GM23338 (cell line): Measurements from ENCODE around the gene KSR2. TPM values are rescaled to one million over a fixed set of nuclear protein-coding genes. Genes with fewer than 3 reads are reported as not detected.

ENCODE experiments used
- ATAC-seq: fragments of 200-7000 bp; cut with Tn5 transposase; 3 replicates; pipeline ENCODE4 v1.9.1; 2020
- DNase-seq: peaks from one replicate; pipeline ENCODE4 v3.0.0-alpha.2; 2015; ENCODE audit warnings: low spot score
- H2AFZ ChIP-seq: fragments of 200-600 bp; sonication (generic); 2 replicates; pipeline ENCODE4 v1.8.0; 2016; ENCODE audit warnings: antibody characterized with exemption, mild to moderate bottlenecking, moderate library complexity
- H3F3A ChIP-seq: fragments of 200-600 bp; sonication (generic); replicated peaks from 2 replicates; pipeline ENCODE4 v1.8.0; 2017; ENCODE audit warnings: antibody characterized with exemption, mixed run types, low read depth
- H3K27ac ChIP-seq: fragments of 200-600 bp; sonication (generic); 2 replicates; pipeline ENCODE4 v1.6.1; 2016; ENCODE audit warnings: low read depth
- H3K27me3 ChIP-seq: fragments of 200-600 bp; sonication (generic); 2 replicates; pipeline ENCODE4 v1.8.0; 2016; ENCODE audit warnings: mild to moderate bottlenecking, mixed run types, moderate library complexity; ENCODE audit not compliant: insufficient read depth
- H3K36me3 ChIP-seq: fragments of 200-600 bp; sonication (generic); 2 replicates; pipeline ENCODE4 v1.8.0; 2016; ENCODE audit warnings: mild to moderate bottlenecking; ENCODE audit not compliant: insufficient read depth
- H3K4me1 ChIP-seq: fragments of 200-600 bp; sonication (generic); 2 replicates; pipeline ENCODE4 v1.8.0; 2016; ENCODE audit warnings: mild to moderate bottlenecking, moderate library complexity; ENCODE audit not compliant: insufficient read depth
- H3K4me2 ChIP-seq: fragments of 200-600 bp; sonication (generic); 2 replicates; pipeline ENCODE4 v1.7.1; 2017; ENCODE audit warnings: mixed run types
- H3K4me3 ChIP-seq: fragments of 200-600 bp; sonication (generic); 2 replicates; pipeline ENCODE4 v1.6.1; 2016; ENCODE audit warnings: mixed run types
- H3K79me2 ChIP-seq: fragments of 200-600 bp; sonication (generic); replicated peaks from 2 replicates; pipeline ENCODE4 v1.8.0; 2017; ENCODE audit warnings: mild to moderate bottlenecking; ENCODE audit not compliant: insufficient read depth
- H3K9me2 ChIP-seq: fragments of 200-600 bp; sonication (generic); 2 replicates; pipeline ENCODE4 v1.8.0; 2017; ENCODE audit not compliant: insufficient read depth
- H4K20me1 ChIP-seq: fragments of 200-600 bp; sonication (generic); replicated peaks from 2 replicates; pipeline ENCODE4 v1.8.0; 2017; ENCODE audit warnings: mild to moderate bottlenecking; ENCODE audit not compliant: insufficient read depth
- H3K27ac Mint-ChIP-seq: 2 replicates; pipeline ENCODE4 v1.8.0; 2020; ENCODE audit warnings: inconsistent platforms, mild to moderate bottlenecking, moderate library complexity, mixed read lengths
- H3K27me3 Mint-ChIP-seq: 3 replicates; pipeline ENCODE4 v1.8.0; 2022; ENCODE audit warnings: low read depth, mild to moderate bottlenecking, moderate library complexity, mixed read lengths, inconsistent platforms; ENCODE audit not compliant: insufficient read depth, poor library complexity
- H3K36me3 Mint-ChIP-seq: 3 replicates; pipeline ENCODE4 v1.8.0; 2021; ENCODE audit warnings: low read depth, mild to moderate bottlenecking, inconsistent platforms, moderate library complexity, mixed read lengths
- H3K4me1 Mint-ChIP-seq: 3 replicates; pipeline ENCODE4 v1.8.0; 2020; ENCODE audit warnings: mild to moderate bottlenecking, inconsistent platforms, mixed read lengths
- H3K4me3 Mint-ChIP-seq: 3 replicates; pipeline ENCODE4 v1.8.0; 2021; ENCODE audit warnings: moderate library complexity, mild to moderate bottlenecking, inconsistent platforms, mixed read lengths
- H3K9me3 Mint-ChIP-seq: 3 replicates; pipeline ENCODE4 v1.8.0; 2020; ENCODE audit warnings: moderate library complexity, mild to moderate bottlenecking, inconsistent platforms, mixed read lengths
- CREB1 ChIP-seq: fragments of 250-450 bp; sonication (Bioruptor Pico); IDR thresholded peaks from 2 replicates; pipeline ENCODE4 v1.5.0; 2020; ENCODE audit warnings: low read depth, mild to moderate bottlenecking, moderate library complexity
- CTCF ChIP-seq, 2 experiments: fragments of 200-600 bp in 1 of 2; sonication (generic) in 1 of 2; conservative IDR thresholded peaks; 2 replicates each; pipeline versions ENCODE4 v1.5.1 to v1.6.1; 2016 to 2017; ENCODE audit warnings: antibody characterized with exemption in 2 of 2, low read depth in 2 of 2, mild to moderate bottlenecking in 2 of 2, moderate library complexity in 1 of 2
- ETS1 ChIP-seq: IDR thresholded peaks from 2 replicates; pipeline ENCODE4 v1.6.1; 2016; ENCODE audit warnings: antibody characterized with exemption
- EZH2phosphoT487 ChIP-seq: fragments of 200-600 bp; sonication (generic); IDR thresholded peaks from one replicate; pipeline ENCODE4 v1.8.1; 2018; ENCODE audit warnings: antibody characterized with exemption; ENCODE audit not compliant: unreplicated experiment
- JUNB ChIP-seq: IDR thresholded peaks from one replicate; pipeline ENCODE4 v1.6.1; 2016; ENCODE audit warnings: antibody characterized with exemption; ENCODE audit not compliant: unreplicated experiment
- NANOG ChIP-seq: IDR thresholded peaks from 2 replicates; pipeline ENCODE4 v1.6.1; 2016; ENCODE audit warnings: antibody characterized with exemption, borderline replicate concordance
- POLR2AphosphoS5 ChIP-seq: IDR thresholded peaks from 2 replicates; pipeline ENCODE4 v1.6.1; 2016; ENCODE audit warnings: antibody characterized with exemption, low read depth
- STAT1 ChIP-seq: IDR thresholded peaks from one replicate; pipeline ENCODE4 v1.6.1; 2016; ENCODE audit warnings: antibody characterized with exemption; ENCODE audit not compliant: unreplicated experiment
- ZNF114 ChIP-seq: fragments of 250-450 bp; sonication (Bioruptor Pico); IDR thresholded peaks from 2 replicates; pipeline ENCODE4 v1.5.0; 2020; ENCODE audit warnings: mild to moderate bottlenecking, moderate library complexity
- ZNF331 ChIP-seq: fragments of 250-450 bp; sonication (Bioruptor Pico); IDR thresholded peaks from 2 replicates; pipeline ENCODE4 v1.5.0; 2020; ENCODE audit warnings: low read depth, mild to moderate bottlenecking, moderate library complexity
- polyA plus RNA-seq: library from polyadenylated mRNA; unstranded; fragments of >200 nt; fragmentation: Nextera tagmentation; extraction: Ambion mirVana; gene quantifications from 2 replicates; pipeline ENCODE4 v1.2.1, GENCODE V29; 2016
- total RNA-seq: library from RNA; depleted of rRNA; stranded (reverse); fragments of >200 nt; shearing (Covaris generic); gene quantifications from 2 replicates; pipeline ENCODE4 v1.2.3, GENCODE V29; 2014

Gene KSR2
- total and polyA plus RNA-seq, 2 experiments from 2014 or later: 1.1 to 2.7 TPM

- H3K27ac Mint-ChIP-seq: no peak overlapping the region
- Histone ChIP-seq H3K27ac (no peak overlapping the region), H3K9me2 (no peaks in the 10 kb centered on the region), H3K36me3 (no peaks in the 10 kb centered on the region), H2AFZ (no peak overlapping the region), H3K79me2 (no peaks in the 10 kb centered on the region), H3K4me3 (no peak overlapping the region), H4K20me1 (no peaks in the 10 kb centered on the region), H3K4me1 (no peaks in the 10 kb centered on the region), H3K4me2 (no peak overlapping the region), H3F3A (no peaks in the 10 kb centered on the region), H3K27me3 (no peaks in the 10 kb centered on the region)
- H3K27me3 Mint-ChIP-seq: peaks cover 4% of the 10 kb centered on the region
- ATAC-seq (no peak), DNase-seq (no peak)
- no peak overlapping the region for H3K4me3 Mint-ChIP-seq
- no peaks in the 10 kb centered on the region; the same call in 2 of the 3 replicates for H3K9me3 Mint-ChIP-seq
- H3K36me3 Mint-ChIP-seq: no peaks in the 10 kb centered on the region
- TF ChIP-seq CTCF (conservative IDR thresholded peaks at IDR 0.05; ENCODE audit: low read depth in 2 of 2): no peak
- TF ChIP-seq ETS1: no peak
- H3K4me1 Mint-ChIP-seq: no peaks in the 10 kb centered on the region
Measured at GRCh38 chr12:117998719-117999118, 29.9 kb upstream of the KSR2 start.

GRCh38 chr12:117994551-117995438 lies 26.0 kb upstream of the KSR2 start:
- ATAC-seq (no peak), DNase-seq (no peak)
- no peaks in the 10 kb centered on the region for H3K36me3 ChIP-seq
- H3K27me3 ChIP-seq: no peaks in the 10 kb centered on the region
- no peaks in the 10 kb centered on the region for H3K79me2 ChIP-seq
- no peak overlapping the region for H3K4me2 ChIP-seq
- H3F3A ChIP-seq: no peaks in the 10 kb centered on the region
- Mint-ChIP-seq H3K4me3 (no peak overlapping the region), H3K9me3 (no peaks in the 10 kb centered on the region; the same call in 2 of the 3 replicates), H3K36me3 (no peaks in the 10 kb centered on the region), H3K4me1 (no peaks in the 10 kb centered on the region), H3K27me3 (peaks cover 1% of the 10 kb centered on the region), H3K27ac (no peak overlapping the region)
- H3K9me2 ChIP-seq: no peaks in the 10 kb centered on the region
- no peak overlapping the region for H2AFZ ChIP-seq
- H3K4me1 ChIP-seq: no peaks in the 10 kb centered on the region
- H3K4me3 ChIP-seq: no peak overlapping the region
- H4K20me1 ChIP-seq: no peaks in the 10 kb centered on the region
- no peak overlapping the region for H3K27ac ChIP-seq
- TF ChIP-seq ZNF114: no peak
- TF ChIP-seq ETS1: no peak
- no peak for TF ChIP-seq POLR2AphosphoS5
- TF ChIP-seq JUNB: no peak
- no peak for TF ChIP-seq CTCF (conservative IDR thresholded peaks at IDR 0.05; ENCODE audit: low read depth in 2 of 2)
- TF ChIP-seq NANOG: no peak
- TF ChIP-seq CREB1 (CRISPR knock-in tag): no peak
- no peak for TF ChIP-seq ZNF331 (CRISPR knock-in tag)
- TF ChIP-seq STAT1: no peak
- no peak for TF ChIP-seq EZH2phosphoT487
